Endothelial cell of umbilical vein (primary cell): Measurements from ENCODE around the gene EML1.

Experiments
- CTCF ChIP-seq, 2 donors: IDR thresholded peaks; 1 replicate in 1 of 2; 2 replicates in 1 of 2; pipeline ENCODE4 v1.5.1; 2011; ENCODE audit warnings: low read length in 2 of 2, mild to moderate bottlenecking in 2 of 2, moderate library complexity in 2 of 2, control low read depth in 1 of 2, inconsistent platforms in 1 of 2, low read depth in 1 of 2; ENCODE audit not compliant: insufficient read depth in 1 of 2; ENCODE audit errors: extremely low read depth in 1 of 2
- MAX ChIP-seq: IDR thresholded peaks from 2 replicates; pipeline ENCODE4 v1.6.1; 2011; ENCODE audit not compliant: insufficient read depth, insufficient read length
- POLR2A ChIP-seq: IDR thresholded peaks from 2 replicates; pipeline ENCODE4 v1.6.1; 2012; ENCODE audit warnings: low read depth, mild to moderate bottlenecking, control low read depth, low read length
- POLR2AphosphoS5 ChIP-seq: IDR thresholded peaks from 2 replicates; pipeline ENCODE4 v1.6.1; 2012; ENCODE audit warnings: low read depth, mild to moderate bottlenecking, control low read depth, low read length, moderate library complexity; ENCODE audit not compliant: insufficient read depth

GRCh38 chr14:99892406-99892805, 99.2 kb downstream of the EML1 start:
- TF ChIP-seq CTCF (IDR thresholded peaks at IDR 0.05; ENCODE audit: extremely low read depth in 1 of 2, insufficient read depth in 1 of 2, low read depth in 1 of 2, low read length in 2 of 2) = no peak
- no peak for TF ChIP-seq MAX
- no peak for TF ChIP-seq POLR2A
- TF ChIP-seq POLR2AphosphoS5 = no peak
